ENCODE results near the gene NT5C3A. TPM values are rescaled to one million over a fixed set of nuclear protein-coding genes. Genes with fewer than 3 reads are reported as not detected.

Gene NT5C3A
- total RNA-seq, 1 experiment from 2014 or later = 60.4 TPM

DNA sequence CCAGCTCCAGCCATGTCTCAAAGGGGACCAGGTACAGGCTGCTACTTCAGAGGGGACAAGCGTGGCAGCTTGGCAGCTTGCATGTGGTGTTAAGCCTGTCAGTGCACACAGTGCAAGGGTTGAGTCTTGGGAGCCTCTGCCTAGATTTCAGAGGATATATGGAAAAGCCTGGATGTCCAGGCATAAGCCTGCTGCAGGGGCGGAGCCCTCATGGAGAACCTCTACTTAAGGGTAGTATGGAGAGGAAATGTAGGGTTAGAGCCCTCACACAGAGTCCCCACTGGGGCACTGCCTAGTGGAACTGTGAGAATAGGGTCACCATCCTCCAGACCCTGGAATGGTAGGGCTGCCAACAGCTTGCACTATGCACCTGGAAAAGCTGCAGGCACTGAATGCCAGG, 7.7 kb upstream of the NT5C3A start:
- Histone ChIP-seq H3K9me2 (ENCODE audit: insufficient read depth) (no peaks in the 10 kb centered on the region), H3K27ac (no peak overlapping the region), H3K4me3 (no peak overlapping the region), H3K4me1 (replicated peaks; ENCODE audit: insufficient read depth) (0 out of 2 replicates have a peak, but pooled peaks cover 7% of the 10 kb centered on the region), H3K79me2 (ENCODE audit: low read depth) (no peaks in the 10 kb centered on the region), H3K27me3 (ENCODE audit: insufficient read depth, low read depth) (peaks cover 9% of the 10 kb centered on the region; the same call in 1 of the 2 replicates), H3K9me3 (ENCODE audit: insufficient read depth, low read depth) (peaks cover 41% of the 10 kb centered on the region), H3F3A (ENCODE audit: insufficient read depth, low read depth) (no peaks in the 10 kb centered on the region), H4K20me1 (ENCODE audit: insufficient read depth) (no peaks in the 10 kb centered on the region), H2AFZ (no peak overlapping the region), H3K36me3 (ENCODE audit: low read depth) (no peaks in the 10 kb centered on the region), H3K4me2 (no peak overlapping the region)
- POLR2A ChIA-PET (ENCODE audit: unreplicated experiment) = interaction anchor here (0.7 kb wide), 1 partner anchor 285 kb away, joined by 11 read pairs; no protein-coding TSS in a partner anchor
- CTCF ChIA-PET = no interaction called here
- intact Hi-C loops (cut with micrococcal nuclease; ENCODE audit: unreplicated experiment) = no loop called here
- no TSS peak for BruUV-seq (replicated peaks)
- no peak for DNase-seq
- no peak for TF ChIP-seq EZH2 (IDR thresholded peaks at IDR 0.05; ENCODE audit: low read depth)
- TF ChIP-seq, protein P1, sequence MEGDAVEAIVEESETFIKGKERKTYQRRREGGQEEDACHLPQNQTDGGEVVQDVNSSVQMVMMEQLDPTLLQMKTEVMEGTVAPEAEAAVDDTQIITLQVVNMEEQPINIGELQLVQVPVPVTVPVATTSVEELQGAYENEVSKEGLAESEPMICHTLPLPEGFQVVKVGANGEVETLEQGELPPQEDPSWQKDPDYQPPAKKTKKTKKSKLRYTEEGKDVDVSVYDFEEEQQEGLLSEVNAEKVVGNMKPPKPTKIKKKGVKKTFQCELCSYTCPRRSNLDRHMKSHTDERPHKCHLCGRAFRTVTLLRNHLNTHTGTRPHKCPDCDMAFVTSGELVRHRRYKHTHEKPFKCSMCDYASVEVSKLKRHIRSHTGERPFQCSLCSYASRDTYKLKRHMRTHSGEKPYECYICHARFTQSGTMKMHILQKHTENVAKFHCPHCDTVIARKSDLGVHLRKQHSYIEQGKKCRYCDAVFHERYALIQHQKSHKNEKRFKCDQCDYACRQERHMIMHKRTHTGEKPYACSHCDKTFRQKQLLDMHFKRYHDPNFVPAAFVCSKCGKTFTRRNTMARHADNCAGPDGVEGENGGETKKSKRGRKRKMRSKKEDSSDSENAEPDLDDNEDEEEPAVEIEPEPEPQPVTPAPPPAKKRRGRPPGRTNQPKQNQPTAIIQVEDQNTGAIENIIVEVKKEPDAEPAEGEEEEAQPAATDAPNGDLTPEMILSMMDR (conservative IDR thresholded peaks at IDR 0.05) = no peak

DNA sequence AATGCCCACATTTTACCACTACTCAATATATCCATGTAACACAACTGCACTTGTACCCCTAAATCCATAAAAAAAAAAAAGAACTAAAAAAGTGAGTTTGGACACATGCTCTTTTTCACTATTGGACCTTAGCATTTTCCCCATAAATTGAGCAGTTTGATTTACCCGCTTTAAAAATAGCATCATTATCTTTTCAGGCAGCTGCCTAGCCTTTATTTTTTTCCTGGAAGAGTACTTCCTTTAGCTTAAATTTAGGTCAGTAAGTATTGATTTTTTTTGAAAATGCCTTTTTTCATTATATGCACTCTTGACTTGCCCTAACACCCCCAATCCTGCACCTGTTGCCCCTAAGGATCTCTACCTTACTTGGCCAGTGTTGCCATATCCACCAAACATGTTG, 5.3 kb upstream of the NT5C3A start:
- no peaks in the 10 kb centered on the region for H4K20me1 ChIP-seq (ENCODE audit: insufficient read depth)
- BruUV-seq (replicated peaks) = no TSS peak
- TF ChIP-seq, protein P1 (conservative IDR thresholded peaks at IDR 0.05) = no peak
- no peak for TF ChIP-seq EZH2 (IDR thresholded peaks at IDR 0.05; ENCODE audit: low read depth)
- H3K9me3 ChIP-seq (ENCODE audit: insufficient read depth, low read depth) = peaks cover 41% of the 10 kb centered on the region
- DNase-seq = no peak
- H3K9me2 ChIP-seq (ENCODE audit: insufficient read depth) = no peaks in the 10 kb centered on the region
- intact Hi-C loops (cut with micrococcal nuclease; ENCODE audit: unreplicated experiment) = no loop called here
- H3K79me2 ChIP-seq (ENCODE audit: low read depth) = no peaks in the 10 kb centered on the region
- no peak overlapping the region for H2AFZ ChIP-seq
- ChIA-PET CTCF (no interaction called here), POLR2A (ENCODE audit: unreplicated experiment) (no interaction called here)
- H3K27me3 ChIP-seq (ENCODE audit: insufficient read depth, low read depth) = no peaks in the 10 kb centered on the region
- H3K36me3 ChIP-seq (ENCODE audit: low read depth) = no peaks in the 10 kb centered on the region
- H3K4me3 ChIP-seq = no peak overlapping the region
- peaks cover 14% of the 10 kb centered on the region; the same call in 1 of the 2 replicates for H3K4me1 ChIP-seq (replicated peaks; ENCODE audit: insufficient read depth)
- no peak overlapping the region for H3K4me2 ChIP-seq
- H3F3A ChIP-seq (ENCODE audit: insufficient read depth, low read depth) = no peaks in the 10 kb centered on the region
- no peak overlapping the region for H3K27ac ChIP-seq

DNA sequence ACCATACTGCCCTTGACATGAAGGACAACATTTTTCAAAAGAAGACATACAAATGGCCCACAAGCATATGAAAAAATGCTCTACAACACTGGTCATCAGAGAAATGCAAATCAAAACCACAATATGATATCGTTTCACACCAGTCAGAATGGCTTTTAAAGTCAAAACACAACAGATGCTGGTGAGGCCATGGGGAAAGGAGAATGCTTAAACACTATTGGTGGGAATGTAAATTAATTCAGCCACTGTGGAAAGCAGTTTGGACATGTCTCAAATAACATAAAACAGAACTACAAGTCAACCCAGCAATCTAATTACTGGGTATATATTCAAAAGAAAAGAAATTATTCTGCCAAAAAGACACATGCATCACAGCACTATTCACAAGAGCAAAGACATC, 4.2 kb upstream of the NT5C3A start:
- no peaks in the 10 kb centered on the region for H3K27me3 ChIP-seq (ENCODE audit: insufficient read depth, low read depth)
- DNase-seq = no peak
- H3K79me2 ChIP-seq (ENCODE audit: low read depth) = peaks cover 6% of the 10 kb centered on the region
- H3K4me3 ChIP-seq = no peak overlapping the region
- POLR2A ChIA-PET (ENCODE audit: unreplicated experiment) = no interaction called here
- no peak overlapping the region for H3K27ac ChIP-seq
- no peak overlapping the region for H3K4me2 ChIP-seq
- H3K9me2 ChIP-seq (ENCODE audit: insufficient read depth) = no peaks in the 10 kb centered on the region
- no TSS peak for BruUV-seq (replicated peaks)
- H4K20me1 ChIP-seq (ENCODE audit: insufficient read depth) = no peaks in the 10 kb centered on the region; the same call in 1 of the 2 replicates
- no peaks in the 10 kb centered on the region for H3K36me3 ChIP-seq (ENCODE audit: low read depth)
- H2AFZ ChIP-seq = no peak overlapping the region
- peaks cover 6% of the 10 kb centered on the region; the same call in 1 of the 2 replicates for H3K4me1 ChIP-seq (replicated peaks; ENCODE audit: insufficient read depth)
- H3F3A ChIP-seq (ENCODE audit: insufficient read depth, low read depth) = peaks cover 5% of the 10 kb centered on the region; the same call in 1 of the 2 replicates
- TF ChIP-seq, protein P1 (conservative IDR thresholded peaks at IDR 0.05) = no peak
- no peak for TF ChIP-seq EZH2 (IDR thresholded peaks at IDR 0.05; ENCODE audit: low read depth)
- H3K9me3 ChIP-seq (ENCODE audit: insufficient read depth, low read depth) = peaks cover 38% of the 10 kb centered on the region
- intact Hi-C loops (cut with micrococcal nuclease; ENCODE audit: unreplicated experiment) = no loop called here
- CTCF ChIA-PET = no interaction called here

Data from PC-9 (cell line).